Ovary (tissue), 9 donors: Measurements from ENCODE around the gene NPPC. TPM values are rescaled to one million over a fixed set of nuclear protein-coding genes. Genes with fewer than 3 reads are reported as not detected.

Experiments used
- DNase-seq, 5 donors: peaks; one replicate each; pipeline ENCODE4 v3.0.0-alpha.2; 2019 to 2020
- H3K27ac ChIP-seq, 2 donors: fragments of 200-600 bp; one replicate each; pipeline versions ENCODE4 v1.5.1 to v1.8.0; 2019 to 2022
- H3K27me3 ChIP-seq: fragments of 200-600 bp; one replicate; pipeline ENCODE4 v1.8.0; 2022
- H3K36me3 ChIP-seq: fragments of 200-600 bp; sonication (generic); one replicate; pipeline ENCODE4 v1.5.1; 2019
- H3K4me1 ChIP-seq: one replicate; pipeline ENCODE4 v1.8.1; 2013; ENCODE audit warnings: mild to moderate bottlenecking, moderate library complexity; ENCODE audit not compliant: insufficient read depth
- H3K4me3 ChIP-seq: fragments of 200-600 bp; sonication (generic); one replicate; pipeline ENCODE4 v1.5.1; 2017
- H3K9me3 ChIP-seq, 2 donors: fragments of 200-600 bp in 1 of 2; sonication (generic) in 1 of 2; one replicate each; pipeline versions ENCODE4 v1.5.1 to v1.8.1; 2013 to 2019; ENCODE audit warnings: mild to moderate bottlenecking in 1 of 2, moderate library complexity in 1 of 2
- CTCF ChIP-seq, 3 donors: fragments of 450-650 bp in 2 of 3; fragments of 200-600 bp in 1 of 3; IDR thresholded peaks; one replicate each; pipeline versions ENCODE4 v1.5.1 to v1.8.0; 2016 to 2022; ENCODE audit warnings: antibody characterized with exemption in 3 of 3, mild to moderate bottlenecking in 1 of 3
- EP300 ChIP-seq: sonication (generic); formaldehyde crosslinking; IDR thresholded peaks from one replicate; pipeline ENCODE4 v1.6.1; 2017; ENCODE audit warnings: antibody characterized with exemption
- POLR2A ChIP-seq: fragments of 450-650 bp; IDR thresholded peaks from one replicate; pipeline ENCODE4 v1.6.1; 2017; ENCODE audit warnings: antibody characterized with exemption, mild to moderate bottlenecking, moderate library complexity
- WGBS, 3 donors: extraction: QIAGEN DNeasy Blood & Tissue Kit in 1 of 3; methylation state at CpG; one replicate each; pipeline versions ENCODE4 v1.1.5 to v1.1.7; 2013 to 2017; 5-methylcytosine and 5-hydroxymethylcytosine counted together
- intact Hi-C, 4 donors: fragments of 100-400 bp; cut with DNase I; formaldehyde crosslinking; loops; one replicate each; pipeline versions ENCODE4 v1.11.0 to v1.15.1; 2022 to 2023
- polyA plus RNA-seq, 2 donors: library from polyadenylated mRNA; stranded (reverse); fragments of 200-250 nt in 1 of 2; fragments of 350-450 nt in 1 of 2; fragmentation: Illumina TruSeq in 1 of 2; extraction: RNeasy Lipid Tissue Mini Kit (QIAGEN cat#74804) in 1 of 2; gene quantifications; one replicate each; pipeline ENCODE4 v1.2.3, GENCODE V29; 2013 to 2014
- total RNA-seq, 7 donors: library from RNA; depleted of rRNA in 2 of 7; stranded (reverse); fragments of >200 nt in 2 of 7; fragmentation: NEBNext Ultra II Directional in 3 of 7; extraction: Animal tissue kit (Norgen Biotek cat#: 25700) in 3 of 7; gene quantifications; one replicate each; pipeline versions ENCODE4 v1.1.0 to v1.2.4, GENCODE V29; 2016 to 2023
- donor health status: DM: no; HTN: no; CAD: no; lungs with moderate emphysema.
- donor health status: DM: no; HTN: no; CAD: no.
- donor health status: Bipolar disorder and iron deficiency.
- donor health status: DM: yes; HTN: yes; CAD: no.
- donor health status: DM: no; HTN: no; CAD: no.
- donor health status: DM: yes; HTN: yes; CAD: no.

NPPC gene
- total and polyA plus RNA-seq, 9 donors = 0.18 to 4.3 (median 0.49) TPM; not detected in 3

- no peak overlapping the region for H3K4me3 ChIP-seq
- WGBS, 3 donors = 68 to 73% (median 72%) methylated on average over 8 of the region's 8 CpGs
- DNase-seq = no peak
- TF ChIP-seq CTCF (IDR thresholded peaks at IDR 0.05) = no peak
- H3K27ac ChIP-seq = no peak overlapping the region
- H3K36me3 ChIP-seq = no peaks in the 10 kb centered on the region
- H3K27me3 ChIP-seq = no peaks in the 10 kb centered on the region
- no peaks in the 10 kb centered on the region for H3K9me3 ChIP-seq
- H3K4me1 ChIP-seq = no peaks in the 10 kb centered on the region
- intact Hi-C loops = no loop called here
Measured at GRCh38 chr2:231934441-231935206, 8.4 kb upstream of the NPPC start.

GRCh38 chr2:231933916-231934401 is 7.8 kb upstream of the NPPC start:
- WGBS, 3 donors = 58 to 87% (median 64%) methylated on average over 12 to 13 of the region's 13 CpGs
- TF ChIP-seq EP300 (no peak), CTCF (IDR thresholded peaks at IDR 0.05) (no peak), POLR2A (no peak)
- no peak overlapping the region for H3K4me3 ChIP-seq
- no peaks in the 10 kb centered on the region for H3K27me3 ChIP-seq
- DNase-seq = peak in 1 of 5 donors; percentile 53
- no peaks in the 10 kb centered on the region for H3K9me3 ChIP-seq
- intact Hi-C loops = no loop called here
- H3K4me1 ChIP-seq = no peaks in the 10 kb centered on the region
- H3K36me3 ChIP-seq = no peaks in the 10 kb centered on the region
- H3K27ac ChIP-seq = no peak overlapping the region

GRCh38 chr2:231932985-231933915 is 7.1 kb upstream of the NPPC start:
- no peak overlapping the region for H3K4me3 ChIP-seq
- no peaks in the 10 kb centered on the region for H3K9me3 ChIP-seq
- 89 to 91% (median 90%) methylated on average over 15 of the region's 15 CpGs for WGBS, 3 donors
- intact Hi-C loops = no loop called here
- H3K27me3 ChIP-seq = no peaks in the 10 kb centered on the region
- no peak for TF ChIP-seq CTCF (IDR thresholded peaks at IDR 0.05)
- TF ChIP-seq POLR2A = no peak
- no peak for TF ChIP-seq EP300
- H3K27ac ChIP-seq = no peak overlapping the region
- DNase-seq = no peak
- no peaks in the 10 kb centered on the region for H3K4me1 ChIP-seq
- no peaks in the 10 kb centered on the region for H3K36me3 ChIP-seq

GRCh38 chr2:231932711-231932970 is 6.4 kb upstream of the NPPC start:
- WGBS, 3 donors = 88 to 96% (median 93%) methylated on average over 3 of the region's 3 CpGs
- Histone ChIP-seq H3K36me3 (no peaks in the 10 kb centered on the region), H3K27ac (no peak overlapping the region), H3K4me1 (no peaks in the 10 kb centered on the region), H3K9me3 (no peaks in the 10 kb centered on the region), H3K27me3 (no peaks in the 10 kb centered on the region), H3K4me3 (no peak overlapping the region)
- DNase-seq = no peak
- intact Hi-C loops = no loop called here
- no peak for TF ChIP-seq CTCF (IDR thresholded peaks at IDR 0.05)
- TF ChIP-seq POLR2A = no peak
- no peak for TF ChIP-seq EP300
